GM18909 (cell line): ENCODE measurements around the gene ARHGAP15.

Experiments
- ATAC-seq: cut with Tn5 transposase; IDR thresholded peaks from one replicate; pipeline ENCODE4 v1.9.1; 2021; ENCODE audit warnings: mild to moderate bottlenecking; ENCODE audit not compliant: unreplicated experiment, poor library complexity

Gene ARHGAP15

GRCh38 chr2:143601828-143602227 is 472.6 kb downstream of the ARHGAP15 start:
- no peak for ATAC-seq

DNA sequence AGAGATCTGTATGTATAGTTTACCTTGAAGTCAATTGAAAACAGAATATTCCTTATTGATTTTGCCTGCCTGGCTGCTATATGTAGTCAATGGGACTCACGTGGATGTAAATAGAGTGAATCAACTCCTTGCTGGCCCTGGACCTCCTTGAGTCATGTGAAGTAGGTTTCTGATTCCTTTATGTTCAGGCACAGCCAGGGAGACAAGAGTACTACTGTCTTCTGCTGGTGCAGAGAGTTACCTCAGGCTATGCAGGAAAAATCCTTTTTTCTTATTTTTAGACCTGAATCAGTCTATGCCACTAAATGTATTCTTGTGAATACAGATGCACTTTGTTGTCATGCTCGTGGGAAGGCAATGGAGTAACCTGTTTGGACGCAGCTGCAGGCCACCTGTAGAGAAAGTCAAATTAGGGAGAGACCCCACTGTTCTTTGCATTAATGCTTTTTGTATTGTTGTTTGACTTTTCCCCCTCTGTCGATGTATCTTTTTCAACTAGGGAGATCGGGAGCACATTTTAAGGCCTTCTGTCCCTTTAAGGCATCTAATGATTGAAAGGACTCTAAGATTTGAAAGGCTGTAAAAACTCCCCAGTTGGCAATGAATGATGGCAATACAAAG is 473.9 kb downstream of the ARHGAP15 start:
- no peak for ATAC-seq

- no peak for ATAC-seq
Observed at GRCh38 chr2:143603846-143604565, 474.8 kb downstream of the ARHGAP15 start.

GRCh38 chr2:143604566-143604959 is 475.3 kb downstream of the ARHGAP15 start:
- ATAC-seq, result no peak

- ATAC-seq, result no peak
Observed at GRCh38 chr2:143607231-143608062, 478.2 kb downstream of the ARHGAP15 start.

GRCh38 chr2:143608063-143608423 is 478.8 kb downstream of the ARHGAP15 start:
- ATAC-seq, result no peak

DNA sequence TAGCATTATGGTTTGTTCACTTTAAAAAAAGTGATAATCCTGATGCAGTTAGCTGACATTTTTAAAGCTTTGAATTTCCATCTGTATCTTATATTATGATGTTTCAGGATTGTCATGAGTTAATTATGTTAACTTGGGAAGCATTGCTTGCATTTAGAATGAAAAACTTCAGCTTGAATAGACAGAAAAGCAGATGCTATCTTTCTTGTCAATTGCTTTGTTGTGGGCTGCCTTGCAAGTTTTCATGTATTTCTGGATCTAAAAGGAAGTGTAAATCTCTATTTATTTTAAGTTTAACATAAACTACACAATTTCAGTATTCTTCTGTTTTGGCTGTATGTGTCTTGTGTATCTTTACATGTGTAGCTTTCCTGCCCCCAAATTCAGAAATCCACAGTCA is 479.5 kb downstream of the ARHGAP15 start:
- ATAC-seq, result no peak

DNA sequence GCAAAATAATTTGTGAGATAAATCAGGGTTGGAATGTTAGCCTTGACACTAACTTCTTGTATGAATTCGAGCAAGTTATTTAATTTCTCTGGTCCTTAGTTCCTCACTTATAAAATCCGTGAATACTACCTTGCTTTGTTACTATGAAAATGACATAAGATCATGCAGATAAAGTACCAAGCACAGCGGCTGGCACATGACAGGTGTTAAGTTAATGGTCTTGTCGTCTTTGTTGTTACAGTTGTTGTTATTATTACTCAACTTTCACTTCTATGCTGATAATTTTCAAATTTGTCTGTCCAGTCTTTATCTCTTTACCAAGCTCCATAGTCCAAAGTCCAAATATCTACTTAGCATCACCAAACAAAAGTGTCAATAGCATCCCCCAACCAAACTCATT is 482.1 kb downstream of the ARHGAP15 start:
- ATAC-seq, result no peak

DNA sequence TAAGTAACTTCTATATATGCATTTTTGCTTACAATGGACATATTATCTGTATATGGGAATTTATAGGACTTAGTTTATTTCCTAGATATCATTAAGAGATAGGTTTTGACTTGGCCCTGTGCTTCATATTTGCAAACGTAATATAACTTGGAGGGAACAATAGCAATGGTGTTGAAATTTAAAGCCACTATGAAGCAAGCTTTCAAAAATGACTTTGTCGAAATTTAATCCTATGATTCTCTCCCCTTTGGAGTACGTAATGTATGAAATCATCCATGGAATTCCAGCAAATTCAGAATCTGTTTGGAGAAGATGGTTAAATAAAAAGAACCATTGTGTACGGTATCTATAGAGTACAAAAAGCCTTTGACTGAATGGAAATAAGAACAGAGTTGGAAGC is 486.3 kb downstream of the ARHGAP15 start:
- ATAC-seq, result no peak

DNA sequence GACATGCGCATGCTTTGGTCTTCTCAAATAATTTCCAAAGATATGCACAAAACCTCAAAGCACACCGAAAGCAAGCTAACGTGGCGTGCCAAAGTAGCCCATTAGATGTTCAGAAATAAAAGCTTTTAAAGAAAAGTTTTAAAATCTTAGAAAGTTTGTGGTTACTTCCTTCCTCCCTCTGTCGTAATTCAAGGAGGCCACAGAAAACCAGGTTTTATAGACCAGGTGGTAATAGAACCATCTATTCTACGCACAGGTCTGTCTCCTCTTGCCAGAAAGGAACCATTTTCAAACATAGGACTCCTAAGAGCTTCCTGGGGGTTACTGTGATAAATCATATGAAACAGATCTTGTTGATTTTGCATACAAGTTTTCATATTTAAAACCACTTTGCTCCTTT is 487.2 kb downstream of the ARHGAP15 start:
- ATAC-seq, result no peak

GRCh38 chr2:143617803-143618415 is 488.7 kb downstream of the ARHGAP15 start:
- ATAC-seq, result no peak

DNA sequence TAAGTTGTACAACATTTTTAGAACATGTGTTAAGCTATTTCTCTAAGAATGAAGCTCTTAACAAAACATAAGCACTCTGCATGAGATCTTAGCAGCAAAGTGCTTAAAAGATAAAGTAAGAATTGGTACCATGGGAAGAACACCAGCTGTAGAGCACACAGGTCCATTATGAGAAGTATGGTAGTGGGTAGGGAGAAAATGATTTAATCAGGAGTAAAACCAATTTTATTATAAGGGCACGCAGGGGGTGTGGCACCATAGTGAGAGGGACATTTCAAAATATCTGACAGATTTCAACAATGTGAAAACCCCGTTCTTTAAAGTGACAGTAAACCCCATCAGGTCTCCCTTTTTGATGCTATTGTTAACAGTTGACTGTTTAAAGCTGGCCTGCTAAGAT is 492.9 kb downstream of the ARHGAP15 start:
- no peak for ATAC-seq

GRCh38 chr2:143623231-143623908 is 494.2 kb downstream of the ARHGAP15 start:
- ATAC-seq, result no peak

GRCh38 chr2:143623909-143624260 is 494.7 kb downstream of the ARHGAP15 start:
- ATAC-seq, result no peak

DNA sequence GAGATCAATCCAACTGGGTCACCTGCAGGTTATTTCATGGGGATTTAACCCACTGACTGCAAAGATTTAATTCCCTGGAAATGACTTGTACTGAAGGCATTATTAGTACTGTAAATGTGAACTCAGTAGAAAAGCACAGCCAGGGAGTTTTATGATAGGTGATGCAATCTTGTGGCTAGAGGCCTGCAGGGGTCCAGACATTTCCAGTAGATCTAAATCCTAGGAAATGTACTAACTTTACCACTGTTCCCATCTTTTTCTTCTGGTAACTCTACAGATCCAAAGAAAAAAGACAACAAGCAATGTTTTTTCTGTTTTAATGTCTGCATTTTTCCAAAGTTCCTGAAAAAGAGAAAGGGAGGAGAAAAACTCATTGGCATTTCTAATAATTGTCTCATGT is 500.1 kb downstream of the ARHGAP15 start:
- no peak for ATAC-seq

- ATAC-seq, result no peak
Observed at GRCh38 chr2:143632751-143633374, 503.6 kb downstream of the ARHGAP15 start.

GRCh38 chr2:143633419-143633818 is 504.2 kb downstream of the ARHGAP15 start:
- ATAC-seq, result no peak

DNA sequence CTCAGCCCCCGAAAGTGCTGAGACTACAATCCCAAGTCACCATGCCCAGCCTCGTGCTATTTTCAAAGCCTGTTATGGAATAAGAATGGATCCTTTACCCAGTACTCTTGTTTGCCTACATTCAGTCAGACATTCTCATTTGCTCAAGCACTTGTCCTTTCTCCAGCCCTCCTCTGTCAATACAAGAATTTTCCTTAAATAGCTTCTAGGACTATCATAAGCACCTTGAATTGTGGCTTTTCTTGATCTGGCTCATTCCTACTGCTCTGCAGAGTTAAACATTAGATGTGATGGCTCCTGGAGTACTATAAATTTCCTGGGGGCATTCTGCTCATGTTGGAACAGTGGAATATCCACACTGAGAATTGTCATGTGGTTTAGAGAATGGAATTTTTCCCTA is 506.1 kb downstream of the ARHGAP15 start:
- no peak for ATAC-seq

DNA sequence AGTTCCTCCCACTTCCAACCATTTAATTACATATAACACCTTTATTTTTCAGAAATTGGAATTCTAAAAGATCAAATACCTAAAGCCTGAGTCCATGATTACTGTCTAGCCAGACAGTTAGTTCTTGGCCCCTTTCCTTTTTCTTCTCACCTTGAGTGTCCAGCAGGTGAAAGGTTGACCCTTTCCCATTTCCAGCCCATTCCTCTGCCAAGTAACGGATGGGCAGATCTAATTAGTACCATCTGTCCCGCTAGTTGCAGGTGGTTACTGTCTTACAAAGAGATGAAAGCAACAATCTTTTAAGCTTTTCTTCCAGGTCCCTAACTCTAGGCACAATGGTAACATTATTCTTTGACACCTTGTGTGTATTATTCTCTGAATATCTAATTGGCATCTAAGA is 506.7 kb downstream of the ARHGAP15 start:
- no peak for ATAC-seq

GRCh38 chr2:143640826-143641225 is 511.6 kb downstream of the ARHGAP15 start:
- no peak for ATAC-seq
